Lower lobe of right lung (tissue), 2 donors: ENCODE data around the gene IL13RA1. TPM values are rescaled to one million over a fixed set of nuclear protein-coding genes. Genes with fewer than 3 reads are reported as not detected.

ENCODE experiments used
- ATAC-seq, 2 donors: fragments of 200-7000 bp; cut with Tn5 transposase; one replicate each; pipeline ENCODE4 v1.9.1; 2020 to 2022; ENCODE audit warnings: mild to moderate bottlenecking in 2 of 2, moderate library complexity in 2 of 2
- DNase-seq: peaks from one replicate; pipeline ENCODE4 v3.0.0-alpha.2; 2020
- H3K27ac ChIP-seq: fragments of 200-600 bp; one replicate; pipeline ENCODE4 v1.8.0; 2022
- H3K27me3 ChIP-seq: fragments of 200-600 bp; one replicate; pipeline ENCODE4 v1.8.0; 2022; ENCODE audit warnings: low read depth
- H3K36me3 ChIP-seq: fragments of 200-600 bp; one replicate; pipeline ENCODE4 v1.8.0; 2022; ENCODE audit warnings: mild to moderate bottlenecking
- H3K4me1 ChIP-seq: fragments of 200-600 bp; one replicate; pipeline ENCODE4 v1.8.0; 2022
- H3K4me3 ChIP-seq: fragments of 200-600 bp; one replicate; pipeline ENCODE4 v1.8.0; 2022; ENCODE audit warnings: mild to moderate bottlenecking
- H3K9me3 ChIP-seq: fragments of 200-600 bp; one replicate; pipeline ENCODE4 v1.8.0; 2022
- intact Hi-C: fragments of 100-400 bp; cut with DNase I; formaldehyde crosslinking; loops from one replicate; pipeline ENCODE4 v1.11.0; 2022
- total RNA-seq: library from RNA; stranded (reverse); fragmentation: NEBNext Ultra II Directional; extraction: Animal tissue kit (Norgen Biotek cat#: 25700); gene quantifications from one replicate; pipeline ENCODE4 v1.2.1, GENCODE V29; 2021
- TF ChIP-seq, protein P1 (sequence below): fragments of 200-600 bp; IDR thresholded peaks from one replicate; pipeline ENCODE4 v1.8.0; 2022; ENCODE audit warnings: antibody characterized with exemption, mild to moderate bottlenecking
- donor health status: DM: no; HTN: yes; CAD: no; lungs with severe emphysema.

IL13RA1 gene
- total RNA-seq, 1 donor from 2014 or later = 84.0 TPM

DNA sequence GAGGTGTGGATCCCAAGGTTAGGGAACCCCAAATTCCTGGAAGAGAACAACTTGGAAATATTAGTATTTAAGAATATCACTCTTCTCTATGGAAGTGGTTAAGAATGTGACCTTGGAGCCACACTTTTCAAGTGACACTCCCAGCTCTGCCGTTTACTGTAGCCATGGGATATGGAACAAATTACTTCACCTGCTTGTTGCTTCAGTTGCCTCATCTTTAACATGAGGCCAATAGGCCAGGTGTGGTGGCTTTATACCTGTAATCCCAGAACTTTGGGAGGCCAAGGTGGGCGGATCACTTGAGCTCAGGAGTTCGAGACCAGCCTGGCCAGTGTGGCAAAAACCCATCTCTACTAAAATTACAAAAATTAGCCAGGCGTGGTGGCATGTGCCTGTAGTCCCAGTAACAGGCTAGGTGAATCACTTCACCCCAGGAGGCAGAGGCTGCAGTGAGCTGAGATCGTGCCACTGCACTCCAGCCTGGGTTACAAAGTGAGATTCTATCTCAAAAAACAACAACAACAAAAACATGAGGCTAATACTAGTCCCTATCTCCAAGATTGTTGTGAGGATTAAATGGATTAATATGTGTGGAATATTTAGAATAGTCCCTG lies 13.0 kb downstream of the IL13RA1 start:
- TF ChIP-seq, protein P1, sequence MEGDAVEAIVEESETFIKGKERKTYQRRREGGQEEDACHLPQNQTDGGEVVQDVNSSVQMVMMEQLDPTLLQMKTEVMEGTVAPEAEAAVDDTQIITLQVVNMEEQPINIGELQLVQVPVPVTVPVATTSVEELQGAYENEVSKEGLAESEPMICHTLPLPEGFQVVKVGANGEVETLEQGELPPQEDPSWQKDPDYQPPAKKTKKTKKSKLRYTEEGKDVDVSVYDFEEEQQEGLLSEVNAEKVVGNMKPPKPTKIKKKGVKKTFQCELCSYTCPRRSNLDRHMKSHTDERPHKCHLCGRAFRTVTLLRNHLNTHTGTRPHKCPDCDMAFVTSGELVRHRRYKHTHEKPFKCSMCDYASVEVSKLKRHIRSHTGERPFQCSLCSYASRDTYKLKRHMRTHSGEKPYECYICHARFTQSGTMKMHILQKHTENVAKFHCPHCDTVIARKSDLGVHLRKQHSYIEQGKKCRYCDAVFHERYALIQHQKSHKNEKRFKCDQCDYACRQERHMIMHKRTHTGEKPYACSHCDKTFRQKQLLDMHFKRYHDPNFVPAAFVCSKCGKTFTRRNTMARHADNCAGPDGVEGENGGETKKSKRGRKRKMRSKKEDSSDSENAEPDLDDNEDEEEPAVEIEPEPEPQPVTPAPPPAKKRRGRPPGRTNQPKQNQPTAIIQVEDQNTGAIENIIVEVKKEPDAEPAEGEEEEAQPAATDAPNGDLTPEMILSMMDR = no peak
- intact Hi-C loops = no loop called here
- ATAC-seq (no peak), DNase-seq (no peak)
- H3K27me3 ChIP-seq = no peaks in the 10 kb centered on the region
- H3K4me3 ChIP-seq = no peak overlapping the region
- no peaks in the 10 kb centered on the region for H3K9me3 ChIP-seq
- H3K27ac ChIP-seq = no peak overlapping the region
- H3K4me1 ChIP-seq = no peaks in the 10 kb centered on the region
- H3K36me3 ChIP-seq = no peaks in the 10 kb centered on the region

DNA sequence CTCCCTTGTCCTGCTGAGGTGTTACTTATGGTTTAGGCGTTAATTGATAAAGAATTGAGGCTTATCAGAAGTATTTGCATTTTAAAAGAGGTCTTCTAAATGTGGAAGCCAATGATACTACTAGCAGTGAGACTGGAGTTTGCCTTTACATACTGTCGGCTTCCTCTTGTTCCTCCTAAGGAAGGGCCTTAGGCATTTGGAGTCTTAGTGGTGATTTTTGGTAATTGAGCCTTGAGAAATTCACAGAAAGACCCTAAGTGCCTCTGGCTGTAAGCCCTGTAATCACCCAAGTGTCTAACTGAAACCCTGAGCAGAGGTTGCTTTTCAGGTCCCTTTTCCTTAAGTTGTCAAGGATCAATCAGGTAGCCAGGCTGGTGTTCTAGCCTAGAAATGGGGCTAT lies 14.8 kb downstream of the IL13RA1 start:
- no peaks in the 10 kb centered on the region for H3K27me3 ChIP-seq
- no peaks in the 10 kb centered on the region for H3K4me1 ChIP-seq
- DNase-seq (no peak), ATAC-seq (no peak)
- no peak overlapping the region for H3K27ac ChIP-seq
- H3K9me3 ChIP-seq = no peaks in the 10 kb centered on the region
- intact Hi-C loops = no loop called here
- TF ChIP-seq, protein P1 = no peak
- peaks cover 5% of the 10 kb centered on the region for H3K36me3 ChIP-seq
- no peak overlapping the region for H3K4me3 ChIP-seq

DNA sequence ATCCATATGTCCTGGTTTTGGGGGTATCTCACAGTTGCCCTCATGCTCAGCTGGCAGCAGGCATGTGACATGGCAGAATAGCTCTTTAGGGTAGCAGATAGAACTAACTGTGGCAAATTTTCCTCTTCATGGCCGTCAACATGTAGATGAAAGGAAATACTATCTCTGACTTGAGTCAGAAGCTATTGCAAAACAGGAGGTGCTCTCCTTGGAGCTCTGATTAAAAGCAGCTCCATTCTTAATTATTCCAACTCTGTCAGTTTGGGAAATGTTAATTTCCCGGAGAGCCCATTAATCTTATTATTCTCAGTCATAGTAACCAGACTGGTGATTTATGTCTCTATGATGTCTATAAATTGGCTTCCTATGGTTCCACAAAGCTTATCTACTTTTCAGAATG lies 18.2 kb downstream of the IL13RA1 start:
- DNase-seq (no peak), ATAC-seq (no peak)
- peaks cover 19% of the 10 kb centered on the region for H3K36me3 ChIP-seq
- intact Hi-C loops = no loop called here
- H3K4me3 ChIP-seq = no peak overlapping the region
- no peaks in the 10 kb centered on the region for H3K4me1 ChIP-seq
- H3K27me3 ChIP-seq = no peaks in the 10 kb centered on the region
- TF ChIP-seq, protein P1 = no peak
- H3K9me3 ChIP-seq = no peaks in the 10 kb centered on the region
- no peak overlapping the region for H3K27ac ChIP-seq

DNA sequence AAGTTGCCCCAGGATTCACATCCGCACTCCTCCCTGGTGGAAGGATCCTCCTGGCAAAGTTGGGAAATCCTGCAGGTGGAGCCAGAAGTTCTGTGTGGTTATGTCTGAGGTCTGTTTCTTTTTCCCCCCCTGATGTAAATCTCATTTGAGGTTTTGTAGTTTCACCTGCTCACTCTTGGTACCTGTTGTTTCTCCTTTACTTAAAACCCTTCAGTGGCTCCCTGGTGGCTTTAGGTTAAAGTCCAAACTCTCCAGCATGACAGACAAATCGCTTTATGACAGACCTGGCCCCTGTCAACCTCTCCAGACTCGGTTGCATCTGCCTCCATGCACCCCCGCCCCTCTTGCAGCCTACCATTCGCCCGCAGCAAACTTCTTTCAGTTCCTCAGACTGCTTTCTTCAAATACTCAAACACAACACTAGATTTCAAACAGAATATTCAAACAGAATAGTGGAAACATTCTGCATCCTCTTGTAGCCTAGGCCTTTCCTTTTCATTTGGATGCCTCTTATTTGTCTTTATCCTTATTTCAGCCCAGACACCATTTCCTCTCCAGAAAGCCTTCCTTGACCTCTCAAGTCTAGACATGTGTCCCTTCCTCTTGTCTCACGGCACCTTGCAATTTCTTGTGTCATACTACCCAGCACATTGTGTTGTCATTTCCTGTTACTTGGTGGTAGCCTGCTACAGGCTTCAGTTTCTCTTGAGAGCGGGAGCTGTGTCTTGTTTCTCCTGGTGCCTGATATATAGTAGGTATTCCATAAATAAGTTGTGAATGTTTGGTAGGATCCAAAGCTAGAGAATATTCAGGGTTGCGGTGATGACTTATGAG lies 24.8 kb downstream of the IL13RA1 start:
- no peaks in the 10 kb centered on the region for H3K4me1 ChIP-seq
- ATAC-seq = peak; percentile 47 to 66

DNA sequence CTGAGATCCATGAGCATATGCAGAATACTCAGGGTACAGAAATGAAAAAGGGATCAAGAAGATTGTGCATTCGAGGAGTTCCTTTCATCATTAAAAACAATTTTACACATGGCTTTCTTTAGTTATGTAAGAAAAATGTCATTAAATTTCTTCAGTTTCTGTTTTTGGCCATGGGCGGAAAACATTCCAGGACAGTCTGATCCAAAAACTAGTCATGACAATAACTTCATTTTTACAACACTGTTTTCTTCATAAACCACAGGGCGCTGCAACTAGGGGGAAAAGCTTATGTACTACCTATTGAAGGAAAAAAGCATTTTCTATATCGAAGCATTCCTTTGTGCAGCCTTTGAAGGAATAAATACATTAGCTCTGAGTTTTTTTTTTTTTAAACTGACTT lies 28.2 kb downstream of the IL13RA1 start:
- Histone ChIP-seq H3K4me1 (no peaks in the 10 kb centered on the region), H3K27ac (no peak overlapping the region), H3K36me3 (peaks cover 18% of the 10 kb centered on the region), H3K4me3 (no peak overlapping the region), H3K27me3 (no peaks in the 10 kb centered on the region), H3K9me3 (no peaks in the 10 kb centered on the region)
- intact Hi-C loops = no loop called here
- no peak for ATAC-seq
- TF ChIP-seq, protein P1 = no peak
- no peak for DNase-seq

More for the DNA sequence above, 24.8 kb downstream of the IL13RA1 start:
- intact Hi-C loops = no loop called here
- H3K9me3 ChIP-seq = no peaks in the 10 kb centered on the region
- TF ChIP-seq, protein P1 = no peak
- H3K4me3 ChIP-seq = no peak overlapping the region
- DNase-seq = no peak
- no peaks in the 10 kb centered on the region for H3K27me3 ChIP-seq
- peaks cover 20% of the 10 kb centered on the region for H3K36me3 ChIP-seq
- no peak overlapping the region for H3K27ac ChIP-seq
